ENCODE measurements around the gene CEP128. TPM values are rescaled to one million over a fixed set of nuclear protein-coding genes. Genes with fewer than 3 reads are reported as not detected.

CEP128 gene
- total RNA-seq, 4 donors from 2014 or later = 7.4 to 30.4 (median 11.7) TPM

- Histone ChIP-seq H3K36me3 (no peaks in the 10 kb centered on the region), H3K4me1 (no peaks in the 10 kb centered on the region), H3K9me3 (no peaks in the 10 kb centered on the region), H3K27me3 (no peaks in the 10 kb centered on the region), H3K4me3 (no peak overlapping the region), H3K27ac (no peak overlapping the region)
- 84% methylated on average over 4 of the region's 4 CpGs for WGBS
- TF ChIP-seq EP300 (IDR thresholded peaks at IDR 0.05) = no peak
- no peak for TF ChIP-seq CTCF (IDR thresholded peaks at IDR 0.05)
- TF ChIP-seq POLR2A (IDR thresholded peaks at IDR 0.05) = no peak
- TF ChIP-seq POLR2AphosphoS5 (IDR thresholded peaks at IDR 0.05) = no peak
- no peak for DNase-seq (ENCODE audit: low spot score in 2 of 2)
Measured at GRCh38 chr14:80845856-80846255, 95.7 kb downstream of the CEP128 start.

GRCh38 chr14:80844872-80845271, 96.7 kb downstream of the CEP128 start:
- H3K9me3 ChIP-seq = no peaks in the 10 kb centered on the region
- H3K4me1 ChIP-seq = no peaks in the 10 kb centered on the region
- TF ChIP-seq POLR2A (IDR thresholded peaks at IDR 0.05) (no peak), POLR2AphosphoS5 (IDR thresholded peaks at IDR 0.05) (no peak), CTCF (IDR thresholded peaks at IDR 0.05) (no peak), EP300 (IDR thresholded peaks at IDR 0.05) (no peak)
- no peak for DNase-seq (ENCODE audit: low spot score in 2 of 2)
- WGBS = 87% methylated on average over 2 of the region's 2 CpGs
- H3K27ac ChIP-seq = no peak overlapping the region
- H3K4me3 ChIP-seq = no peak overlapping the region
- H3K27me3 ChIP-seq = no peaks in the 10 kb centered on the region
- no peaks in the 10 kb centered on the region for H3K36me3 ChIP-seq

- no peaks in the 10 kb centered on the region for H3K9me3 ChIP-seq
- H3K27me3 ChIP-seq = no peaks in the 10 kb centered on the region
- H3K27ac ChIP-seq = no peak overlapping the region
- no peak for DNase-seq (ENCODE audit: low spot score in 2 of 2)
- 97% methylated on average over 3 of the region's 3 CpGs for WGBS
- no peak overlapping the region for H3K4me3 ChIP-seq
- TF ChIP-seq EP300 (IDR thresholded peaks at IDR 0.05) = no peak
- TF ChIP-seq POLR2AphosphoS5 (IDR thresholded peaks at IDR 0.05) = no peak
- H3K4me1 ChIP-seq = no peaks in the 10 kb centered on the region
- H3K36me3 ChIP-seq = no peaks in the 10 kb centered on the region
Measured at GRCh38 chr14:80839743-80840142, 101.8 kb downstream of the CEP128 start.

- TF ChIP-seq CTCF (IDR thresholded peaks at IDR 0.05) = no peak
- no peak for TF ChIP-seq POLR2A (IDR thresholded peaks at IDR 0.05)
- TF ChIP-seq EP300 (IDR thresholded peaks at IDR 0.05) = no peak
- TF ChIP-seq POLR2AphosphoS5 (IDR thresholded peaks at IDR 0.05) = no peak
- H3K27me3 ChIP-seq = no peaks in the 10 kb centered on the region
- no peak for DNase-seq (ENCODE audit: low spot score in 2 of 2)
- no peak overlapping the region for H3K4me3 ChIP-seq
- no peaks in the 10 kb centered on the region for H3K4me1 ChIP-seq
- no peaks in the 10 kb centered on the region for H3K36me3 ChIP-seq
- no peak overlapping the region for H3K27ac ChIP-seq
- H3K9me3 ChIP-seq = peaks cover 7% of the 10 kb centered on the region
Measured at GRCh38 chr14:80809663-80810062, 131.9 kb downstream of the CEP128 start.

GRCh38 chr14:80805136-80805535, 136.4 kb downstream of the CEP128 start:
- peaks cover 7% of the 10 kb centered on the region for H3K9me3 ChIP-seq
- H3K36me3 ChIP-seq = no peaks in the 10 kb centered on the region
- TF ChIP-seq POLR2AphosphoS5 (IDR thresholded peaks at IDR 0.05) (no peak), CTCF (IDR thresholded peaks at IDR 0.05) (no peak), EP300 (IDR thresholded peaks at IDR 0.05) (no peak), POLR2A (IDR thresholded peaks at IDR 0.05) (no peak)
- no peak for DNase-seq (ENCODE audit: low spot score in 2 of 2)
- no peaks in the 10 kb centered on the region for H3K4me1 ChIP-seq
- H3K4me3 ChIP-seq = no peak overlapping the region
- no peaks in the 10 kb centered on the region for H3K27me3 ChIP-seq
- WGBS = 86% methylated on average over 1 of the region's 1 CpG
- H3K27ac ChIP-seq = no peak overlapping the region

GRCh38 chr14:80798878-80799277, 142.7 kb downstream of the CEP128 start:
- TF ChIP-seq POLR2AphosphoS5 (IDR thresholded peaks at IDR 0.05) (no peak), CTCF (IDR thresholded peaks at IDR 0.05) (no peak), POLR2A (IDR thresholded peaks at IDR 0.05) (no peak), EP300 (IDR thresholded peaks at IDR 0.05) (no peak)
- Histone ChIP-seq H3K9me3 (no peaks in the 10 kb centered on the region), H3K4me1 (no peaks in the 10 kb centered on the region), H3K27me3 (no peaks in the 10 kb centered on the region), H3K27ac (no peak overlapping the region), H3K36me3 (no peaks in the 10 kb centered on the region), H3K4me3 (no peak overlapping the region)
- DNase-seq (ENCODE audit: low spot score in 2 of 2) = no peak
- WGBS = 92% methylated on average over 3 of the region's 3 CpGs

All from suprapubic skin (tissue), 4 donors.